ENCODE results near the gene MUTYH.

The MUTYH gene

GRCh38 chr1:45348966-45349677 is 8.9 kb upstream of the MUTYH start:
- no peak for DNase-seq (ENCODE audit: low spot score)

GRCh38 chr1:45348609-45348965 is 8.3 kb upstream of the MUTYH start:
- no peak for DNase-seq (ENCODE audit: low spot score)

- DNase-seq (ENCODE audit: low spot score), result no peak
These were observed 7.8 kb upstream of the MUTYH start for GRCh38 chr1:45348020-45348419.

GRCh38 chr1:45346473-45346872 is 6.2 kb upstream of the MUTYH start:
- DNase-seq (ENCODE audit: low spot score), result no peak

GRCh38 chr1:45345014-45345413 is 4.8 kb upstream of the MUTYH start:
- no peak for DNase-seq (ENCODE audit: low spot score)

GRCh38 chr1:45344499-45344898 is 4.3 kb upstream of the MUTYH start:
- no peak for DNase-seq (ENCODE audit: low spot score)

- no peak for DNase-seq (ENCODE audit: low spot score)
These were observed 701 bp upstream of the MUTYH start for GRCh38 chr1:45340816-45341466.

- DNase-seq (ENCODE audit: low spot score), result no peak
These were observed 2.5 kb downstream of the MUTYH start for GRCh38 chr1:45337630-45338325.

- no peak for DNase-seq (ENCODE audit: low spot score)
These were observed 4.3 kb downstream of the MUTYH start for GRCh38 chr1:45335855-45336324.

GRCh38 chr1:45334308-45335245 is 5.7 kb downstream of the MUTYH start:
- DNase-seq (ENCODE audit: low spot score), result no peak

GRCh38 chr1:45332346-45332720 is 7.9 kb downstream of the MUTYH start:
- DNase-seq (ENCODE audit: low spot score), result no peak

GRCh38 chr1:45331436-45332345 is 8.5 kb downstream of the MUTYH start:
- no peak for DNase-seq (ENCODE audit: low spot score)

- DNase-seq (ENCODE audit: low spot score), result peak; percentile 42
These were observed 10.8 kb downstream of the MUTYH start for GRCh38 chr1:45329445-45329844.

GRCh38 chr1:45328680-45329079 is 11.6 kb downstream of the MUTYH start:
- no peak for DNase-seq (ENCODE audit: low spot score)

- no peak for DNase-seq (ENCODE audit: low spot score)
These were observed 12.4 kb downstream of the MUTYH start for GRCh38 chr1:45327644-45328515.

GRCh38 chr1:45326627-45327623 is 13.3 kb downstream of the MUTYH start, which contains the start of gene HPDL:
Gene HPDL, plus strand, starts transcription at chr1:45326895. Its CDS starts 254 bp downstream, at chr1:45327149.
- DNase-seq (ENCODE audit: low spot score), result no peak

- DNase-seq (ENCODE audit: low spot score), result no peak
These were observed 14.3 kb downstream of the MUTYH start for GRCh38 chr1:45325851-45326506.

- DNase-seq (ENCODE audit: low spot score), result no peak
These were observed 17.7 kb downstream of the MUTYH start for GRCh38 chr1:45322486-45323040.

All from COLO829 (cell line).